Uterus (tissue), 4 donors: Measurements from ENCODE around the gene NCBP1. TPM values are rescaled to one million over a fixed set of nuclear protein-coding genes. Genes with fewer than 3 reads are reported as not detected.

Source experiments
- DNase-seq, 2 donors: peaks; one replicate each; pipeline ENCODE4 v3.0.0-alpha.2; 2019 to 2020
- H3K27ac ChIP-seq, 2 donors: fragments of 200-600 bp; sonication (generic); 1 replicate in 1 of 2; 2 replicates in 1 of 2; pipeline ENCODE4 v1.5.1; 2016 to 2018
- H3K27me3 ChIP-seq, 2 donors: fragments of 200-600 bp; sonication (generic); one replicate each; pipeline ENCODE4 v1.5.1; 2018 to 2019; ENCODE audit warnings: control low read depth in 1 of 2
- H3K36me3 ChIP-seq, 2 donors: fragments of 200-600 bp; sonication (generic); one replicate each; pipeline ENCODE4 v1.5.1; 2019; ENCODE audit warnings: control low read depth in 1 of 2
- H3K4me1 ChIP-seq, 2 donors: fragments of 200-600 bp; sonication (generic); one replicate each; pipeline ENCODE4 v1.5.1; 2018 to 2019; ENCODE audit warnings: control low read depth in 1 of 2
- H3K4me3 ChIP-seq, 2 donors: fragments of 200-600 bp; sonication (generic); 1 replicate in 1 of 2; 2 replicates in 1 of 2; pipeline ENCODE4 v1.5.1; 2018 to 2019; ENCODE audit warnings: mild to moderate bottlenecking in 1 of 2
- H3K9me3 ChIP-seq, 2 donors: fragments of 200-600 bp; sonication (generic); one replicate each; pipeline ENCODE4 v1.5.1; 2019; ENCODE audit warnings: control low read depth in 1 of 2
- POLR2A ChIP-seq, 2 donors: fragments of 450-650 bp; IDR thresholded peaks; one replicate each; pipeline ENCODE4 v1.6.1; 2016; ENCODE audit warnings: antibody characterized with exemption in 2 of 2, mild to moderate bottlenecking in 1 of 2, moderate library complexity in 1 of 2
- intact Hi-C: fragments of 100-400 bp; cut with DNase I; formaldehyde crosslinking; loops from one replicate; pipeline ENCODE4 v1.15.1; 2023; ENCODE audit warnings: low total_unique reads
- total RNA-seq, 4 donors: library from RNA; depleted of rRNA in 3 of 4; stranded (reverse); fragments of >200 nt in 3 of 4; gene quantifications; one replicate each; pipeline versions ENCODE4 v1.1.0 to v1.2.4, GENCODE V29; 2014 to 2023
- TF ChIP-seq, protein P1 (sequence below), 4 experiments: fragments of 200-600 bp in 2 of 4; fragments of 450-650 bp in 2 of 4; sonication (generic) in 2 of 4; IDR thresholded peaks; one replicate each; pipeline ENCODE4 v1.5.1; 2016 to 2019; ENCODE audit warnings: antibody characterized with exemption in 4 of 4, mild to moderate bottlenecking in 2 of 4, moderate library complexity in 1 of 4
- donor health status: DM: yes; HTN: yes; CAD: no.

Gene NCBP1
- total RNA-seq, 4 donors from 2014 or later: 3.5 to 47.6 (median 24.0) TPM

GRCh38 chr9:97710356-97711222, 77.0 kb downstream of the NCBP1 start:
- no peaks in the 10 kb centered on the region for H3K9me3 ChIP-seq
- TF ChIP-seq, protein P1, sequence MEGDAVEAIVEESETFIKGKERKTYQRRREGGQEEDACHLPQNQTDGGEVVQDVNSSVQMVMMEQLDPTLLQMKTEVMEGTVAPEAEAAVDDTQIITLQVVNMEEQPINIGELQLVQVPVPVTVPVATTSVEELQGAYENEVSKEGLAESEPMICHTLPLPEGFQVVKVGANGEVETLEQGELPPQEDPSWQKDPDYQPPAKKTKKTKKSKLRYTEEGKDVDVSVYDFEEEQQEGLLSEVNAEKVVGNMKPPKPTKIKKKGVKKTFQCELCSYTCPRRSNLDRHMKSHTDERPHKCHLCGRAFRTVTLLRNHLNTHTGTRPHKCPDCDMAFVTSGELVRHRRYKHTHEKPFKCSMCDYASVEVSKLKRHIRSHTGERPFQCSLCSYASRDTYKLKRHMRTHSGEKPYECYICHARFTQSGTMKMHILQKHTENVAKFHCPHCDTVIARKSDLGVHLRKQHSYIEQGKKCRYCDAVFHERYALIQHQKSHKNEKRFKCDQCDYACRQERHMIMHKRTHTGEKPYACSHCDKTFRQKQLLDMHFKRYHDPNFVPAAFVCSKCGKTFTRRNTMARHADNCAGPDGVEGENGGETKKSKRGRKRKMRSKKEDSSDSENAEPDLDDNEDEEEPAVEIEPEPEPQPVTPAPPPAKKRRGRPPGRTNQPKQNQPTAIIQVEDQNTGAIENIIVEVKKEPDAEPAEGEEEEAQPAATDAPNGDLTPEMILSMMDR (IDR thresholded peaks at IDR 0.05): peak; percentile 68 to 79 (median 74)
- TF ChIP-seq POLR2A (IDR thresholded peaks at IDR 0.05): no peak
- no peak overlapping the region for H3K27ac ChIP-seq
- H3K36me3 ChIP-seq: no peaks in the 10 kb centered on the region
- peak in 1 of 2 donors; percentile 23 for DNase-seq
- no peaks in the 10 kb centered on the region for H3K4me1 ChIP-seq
- no peaks in the 10 kb centered on the region for H3K27me3 ChIP-seq
- no peak overlapping the region for H3K4me3 ChIP-seq
- intact Hi-C loops: no loop called here

GRCh38 chr9:97711223-97711626, 77.6 kb downstream of the NCBP1 start:
- intact Hi-C loops: no loop called here
- H3K4me1 ChIP-seq: no peaks in the 10 kb centered on the region
- H3K27ac ChIP-seq: no peak overlapping the region
- no peaks in the 10 kb centered on the region for H3K27me3 ChIP-seq
- no peaks in the 10 kb centered on the region for H3K9me3 ChIP-seq
- H3K36me3 ChIP-seq: no peaks in the 10 kb centered on the region
- DNase-seq: no peak
- no peak for TF ChIP-seq POLR2A (IDR thresholded peaks at IDR 0.05)
- TF ChIP-seq, protein P1 (IDR thresholded peaks at IDR 0.05): no peak
- no peak overlapping the region for H3K4me3 ChIP-seq

GRCh38 chr9:97714435-97714834, 80.8 kb downstream of the NCBP1 start:
- Histone ChIP-seq H3K27ac (no peak overlapping the region), H3K27me3 (no peaks in the 10 kb centered on the region), H3K4me1 (no peaks in the 10 kb centered on the region), H3K4me3 (no peak overlapping the region), H3K36me3 (no peaks in the 10 kb centered on the region), H3K9me3 (no peaks in the 10 kb centered on the region)
- intact Hi-C loops: no loop called here
- no peak for DNase-seq
- TF ChIP-seq, protein P1 (IDR thresholded peaks at IDR 0.05): no peak
- TF ChIP-seq POLR2A (IDR thresholded peaks at IDR 0.05): no peak

DNA sequence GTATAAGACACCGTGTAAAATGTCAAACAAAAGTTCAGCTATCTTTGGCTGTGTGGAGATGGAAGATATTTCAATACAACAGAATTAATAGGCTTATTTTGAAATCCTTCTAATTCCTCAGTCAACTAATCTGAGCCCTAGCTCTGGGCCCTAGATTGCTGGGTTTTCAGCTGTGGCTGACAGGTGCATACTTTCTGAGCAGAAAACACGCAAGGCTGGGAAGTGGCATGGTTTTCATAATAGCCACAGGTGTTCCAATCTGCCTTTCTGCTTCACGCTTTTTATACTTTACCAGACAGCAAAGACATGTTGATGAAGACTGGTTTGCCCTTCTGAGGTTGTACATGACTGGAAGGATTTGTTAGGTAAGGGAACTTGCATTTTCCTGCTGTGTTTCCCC, 84.2 kb downstream of the NCBP1 start:
- Histone ChIP-seq H3K36me3 (no peaks in the 10 kb centered on the region), H3K4me3 (no peak overlapping the region), H3K27me3 (no peaks in the 10 kb centered on the region), H3K27ac (no peak overlapping the region), H3K9me3 (no peaks in the 10 kb centered on the region), H3K4me1 (no peaks in the 10 kb centered on the region)
- TF ChIP-seq, protein P1 (IDR thresholded peaks at IDR 0.05): no peak
- TF ChIP-seq POLR2A (IDR thresholded peaks at IDR 0.05): no peak
- intact Hi-C loops: no loop called here
- DNase-seq: no peak

GRCh38 chr9:97721396-97721795, 87.8 kb downstream of the NCBP1 start:
- DNase-seq: no peak
- Histone ChIP-seq H3K27me3 (no peaks in the 10 kb centered on the region), H3K27ac (no peak overlapping the region), H3K9me3 (no peaks in the 10 kb centered on the region), H3K4me3 (no peak overlapping the region), H3K36me3 (no peaks in the 10 kb centered on the region), H3K4me1 (no peaks in the 10 kb centered on the region)
- intact Hi-C loops: no loop called here
- TF ChIP-seq, protein P1 (IDR thresholded peaks at IDR 0.05): no peak
- TF ChIP-seq POLR2A (IDR thresholded peaks at IDR 0.05): no peak
